GM19452 (cell line): ENCODE results near the gene TMEM132D.

Source experiments
- ATAC-seq: cut with Tn5 transposase; IDR thresholded peaks from one replicate; pipeline ENCODE4 v1.9.1; 2021; ENCODE audit not compliant: unreplicated experiment

Gene TMEM132D

GRCh38 chr12:129873111-129873832 lies 30.6 kb downstream of the TMEM132D start:
- ATAC-seq: no peak

GRCh38 chr12:129871991-129872972 lies 31.5 kb downstream of the TMEM132D start:
- no peak for ATAC-seq

- ATAC-seq: no peak
Measured at GRCh38 chr12:129870796-129871195, 33.0 kb downstream of the TMEM132D start.

- no peak for ATAC-seq
Measured at GRCh38 chr12:129870136-129870535, 33.7 kb downstream of the TMEM132D start.

- ATAC-seq: no peak
Measured at GRCh38 chr12:129868575-129868974, 35.2 kb downstream of the TMEM132D start.

GRCh38 chr12:129863938-129864337 lies 39.9 kb downstream of the TMEM132D start:
- no peak for ATAC-seq

GRCh38 chr12:129862561-129863175 lies 41.2 kb downstream of the TMEM132D start:
- no peak for ATAC-seq

GRCh38 chr12:129861951-129862350 lies 41.9 kb downstream of the TMEM132D start:
- no peak for ATAC-seq

GRCh38 chr12:129854591-129854990 lies 49.2 kb downstream of the TMEM132D start:
- ATAC-seq: no peak

- no peak for ATAC-seq
Measured at GRCh38 chr12:129851296-129851695, 52.5 kb downstream of the TMEM132D start.

GRCh38 chr12:129848876-129849275 lies 54.9 kb downstream of the TMEM132D start:
- ATAC-seq: no peak

- no peak for ATAC-seq
Measured at GRCh38 chr12:129847063-129847462, 56.8 kb downstream of the TMEM132D start.

- no peak for ATAC-seq
Measured at GRCh38 chr12:129844662-129845220, 59.1 kb downstream of the TMEM132D start.

- ATAC-seq: no peak
Measured at GRCh38 chr12:129841251-129841650, 62.6 kb downstream of the TMEM132D start.

- no peak for ATAC-seq
Measured at GRCh38 chr12:129840145-129840884, 63.5 kb downstream of the TMEM132D start.

GRCh38 chr12:129839679-129840078 lies 64.1 kb downstream of the TMEM132D start:
- no peak for ATAC-seq

GRCh38 chr12:129831294-129831693 lies 72.5 kb downstream of the TMEM132D start:
- ATAC-seq: no peak

- ATAC-seq: no peak
Measured at GRCh38 chr12:129830796-129831195, 73.0 kb downstream of the TMEM132D start.

- no peak for ATAC-seq
Measured at GRCh38 chr12:129827866-129828384, 75.9 kb downstream of the TMEM132D start.
